BJ (cell line): ENCODE measurements around the gene LINC00237. TPM values are rescaled to one million over a fixed set of nuclear protein-coding genes. Genes with fewer than 3 reads are reported as not detected.

Experiments used
- CTCF ChIA-PET: fragments of 350-600 bp; formaldehyde crosslinking; extraction: SDS; loops from one replicate; lab custom pipeline; 2021; ENCODE audit warnings: antibody characterized with exemption, inconsistent platforms; lab: Yijun Ruan, JAX
- POLR2A ChIA-PET: fragments of 300-600 bp; sonication (Branson Sonifier 250); formaldehyde crosslinking; extraction: SDS; loops from one replicate; lab custom pipeline; 2021; ENCODE audit warnings: antibody characterized with exemption; lab: Charles Lee
- DNase-seq: peaks from one replicate; pipeline ENCODE4 v3.0.0-alpha.2; 2011; ENCODE audit warnings: low read depth
- H3K27me3 ChIP-seq: 2 replicates; pipeline ENCODE4 v1.6.0; 2011; ENCODE audit warnings: low read length; ENCODE audit not compliant: control insufficient read depth, insufficient read depth
- H3K36me3 ChIP-seq: 2 replicates; pipeline ENCODE4 v1.5.1; 2011; ENCODE audit warnings: low read length; ENCODE audit not compliant: control insufficient read depth, insufficient read depth
- H3K4me3 ChIP-seq: 2 replicates; pipeline ENCODE4 v1.5.1; 2011; ENCODE audit warnings: low read depth, mild to moderate bottlenecking, control low read depth, low read length
- CTCF ChIP-seq: IDR thresholded peaks from 2 replicates; pipeline ENCODE4 v1.5.1; 2011; ENCODE audit warnings: low read depth, mild to moderate bottlenecking, control low read depth, inconsistent platforms, low read length, moderate library complexity; ENCODE audit not compliant: insufficient read depth
- polyA plus RNA-seq: library from polyadenylated mRNA; depleted of rRNA; stranded (reverse); fragments of >200 nt; gene quantifications from 2 replicates; pipeline ENCODE4 v1.2.3, GENCODE V29; 2011

Gene LINC00237
- polyA plus RNA-seq, 1 experiment: not detected

- CTCF ChIA-PET: no interaction called here
- POLR2A ChIA-PET: no interaction called here
Measured at GRCh38 chr20:21063276-21063675, 42.9 kb downstream of the LINC00237 start.

GRCh38 chr20:21053002-21053762, 53.0 kb downstream of the LINC00237 start:
- TF ChIP-seq CTCF: no peak
- H3K4me3 ChIP-seq: no peak overlapping the region
- H3K36me3 ChIP-seq: no peaks in the 10 kb centered on the region
- no peaks in the 10 kb centered on the region for H3K27me3 ChIP-seq
- no peak for DNase-seq
- ChIA-PET POLR2A (no interaction called here), CTCF (interaction anchor here (1.2 to 2.1 kb wide), 3 partner anchors 8 to 452 kb away, joined by 3 to 5 read pairs (median 4); no protein-coding TSS in a partner anchor)

More at GRCh38 chr20:21063276-21063675, 42.9 kb downstream of the LINC00237 start:
- Histone ChIP-seq H3K4me3 (no peak overlapping the region), H3K27me3 (no peaks in the 10 kb centered on the region; the same call in 1 of the 2 replicates), H3K36me3 (no peaks in the 10 kb centered on the region)
- no peak for DNase-seq
- TF ChIP-seq CTCF: no peak

GRCh38 chr20:21052686-21053001, 53.5 kb downstream of the LINC00237 start:
- no peaks in the 10 kb centered on the region for H3K36me3 ChIP-seq
- no peaks in the 10 kb centered on the region for H3K27me3 ChIP-seq
- DNase-seq: no peak
- no peak for TF ChIP-seq CTCF
- ChIA-PET CTCF (interaction anchor here (1.2 kb wide), 1 partner anchor 453 kb away, joined by 3 read pairs; no protein-coding TSS in a partner anchor), POLR2A (no interaction called here)
- H3K4me3 ChIP-seq: no peak overlapping the region

- ChIA-PET CTCF (interaction anchor here (1.2 kb wide), 1 partner anchor 453 kb away, joined by 3 read pairs; no protein-coding TSS in a partner anchor), POLR2A (no interaction called here)
Measured at GRCh38 chr20:21052241-21052640, 53.9 kb downstream of the LINC00237 start.

More at GRCh38 chr20:21052241-21052640, 53.9 kb downstream of the LINC00237 start:
- H3K4me3 ChIP-seq: no peak overlapping the region
- no peak for DNase-seq
- TF ChIP-seq CTCF: no peak
- H3K36me3 ChIP-seq: no peaks in the 10 kb centered on the region
- H3K27me3 ChIP-seq: no peaks in the 10 kb centered on the region
